Nephron (organoid): ENCODE results near the gene KLF15.

Experiments
- H3K27ac Mint-ChIP-seq, 3 experiments: 2 replicates each; pipeline ENCODE4 v1.8.0; 2020; ENCODE audit warnings: mixed read lengths in 3 of 3, mild to moderate bottlenecking in 2 of 3, moderate library complexity in 1 of 3
- H3K27me3 Mint-ChIP-seq: 2 replicates; pipeline ENCODE4 v1.8.0; 2021; ENCODE audit warnings: low read depth, mild to moderate bottlenecking, moderate library complexity, mixed read lengths
- H3K36me3 Mint-ChIP-seq: 2 replicates; pipeline ENCODE4 v1.8.0; 2020; ENCODE audit warnings: low read depth, mixed read lengths
- H3K4me1 Mint-ChIP-seq: 2 replicates; pipeline ENCODE4 v1.8.0; 2020; ENCODE audit warnings: mixed read lengths
- H3K4me3 Mint-ChIP-seq, 3 experiments: 2 replicates each; pipeline ENCODE4 v1.8.0; 2020; ENCODE audit warnings: mild to moderate bottlenecking in 3 of 3, mixed read lengths in 3 of 3, moderate library complexity in 2 of 3
- H3K9me3 Mint-ChIP-seq: 2 replicates; pipeline ENCODE4 v1.8.0; 2020; ENCODE audit warnings: mixed read lengths
- CTCF ChIP-seq, 3 experiments: fragments of 200-600 bp; sonication (generic); IDR thresholded peaks; one replicate each; pipeline ENCODE4 v1.5.0; 2021; ENCODE audit warnings: antibody characterized with exemption in 3 of 3; ENCODE audit not compliant: unreplicated experiment in 3 of 3

Gene KLF15

GRCh38 chr3:126345641-126346460 lies 11.4 kb downstream of the KLF15 start:
- Mint-ChIP-seq H3K9me3 (no peaks in the 10 kb centered on the region), H3K27me3 (peaks cover 8% of the 10 kb centered on the region), H3K36me3 (no peaks in the 10 kb centered on the region), H3K4me3 (no peak overlapping the region), H3K4me1 (no peaks in the 10 kb centered on the region), H3K27ac (no peak overlapping the region)
- no peak for TF ChIP-seq CTCF (IDR thresholded peaks at IDR 0.05; ENCODE audit: unreplicated experiment in 3 of 3)

- H3K27me3 Mint-ChIP-seq, result peaks cover 8% of the 10 kb centered on the region
- H3K9me3 Mint-ChIP-seq, result no peaks in the 10 kb centered on the region
- TF ChIP-seq CTCF (IDR thresholded peaks at IDR 0.05; ENCODE audit: unreplicated experiment in 3 of 3), result no peak
- H3K27ac Mint-ChIP-seq, result no peak overlapping the region
- H3K4me1 Mint-ChIP-seq, result no peaks in the 10 kb centered on the region
- H3K4me3 Mint-ChIP-seq, result no peak overlapping the region
- no peaks in the 10 kb centered on the region for H3K36me3 Mint-ChIP-seq
Observed at GRCh38 chr3:126345231-126345630, 12.0 kb downstream of the KLF15 start.

GRCh38 chr3:126344380-126345041 lies 12.7 kb downstream of the KLF15 start:
- peaks cover 11% of the 10 kb centered on the region for H3K27me3 Mint-ChIP-seq
- H3K9me3 Mint-ChIP-seq, result no peaks in the 10 kb centered on the region
- TF ChIP-seq CTCF (IDR thresholded peaks at IDR 0.05; ENCODE audit: unreplicated experiment in 3 of 3), result no peak
- H3K36me3 Mint-ChIP-seq, result no peaks in the 10 kb centered on the region
- H3K27ac Mint-ChIP-seq, result no peak overlapping the region
- no peak overlapping the region for H3K4me3 Mint-ChIP-seq
- H3K4me1 Mint-ChIP-seq, result no peaks in the 10 kb centered on the region

GRCh38 chr3:126343649-126344035 lies 13.6 kb downstream of the KLF15 start:
- no peaks in the 10 kb centered on the region for H3K36me3 Mint-ChIP-seq

GRCh38 chr3:126342991-126343648 lies 14.1 kb downstream of the KLF15 start:
- Mint-ChIP-seq H3K27me3 (peaks cover 21% of the 10 kb centered on the region), H3K4me1 (no peaks in the 10 kb centered on the region), H3K4me3 (no peak overlapping the region), H3K36me3 (no peaks in the 10 kb centered on the region), H3K9me3 (no peaks in the 10 kb centered on the region), H3K27ac (peak overlapping the region in 1 of 3 experiments; percentile 46)
- no peak for TF ChIP-seq CTCF (IDR thresholded peaks at IDR 0.05; ENCODE audit: unreplicated experiment in 3 of 3)

More at GRCh38 chr3:126343649-126344035, 13.6 kb downstream of the KLF15 start:
- Mint-ChIP-seq H3K4me1 (no peaks in the 10 kb centered on the region), H3K9me3 (no peaks in the 10 kb centered on the region), H3K4me3 (no peak overlapping the region), H3K27me3 (peaks cover 16% of the 10 kb centered on the region), H3K27ac (no peak overlapping the region)
- no peak for TF ChIP-seq CTCF (IDR thresholded peaks at IDR 0.05; ENCODE audit: unreplicated experiment in 3 of 3)
